GOT3 (cell line): ENCODE results near the gene YAF2.

Experiments
- DNase-seq: peaks from one replicate; lab custom pipeline; 2025; ENCODE audit warnings: mixed read lengths; lab: John Stamatoyannopoulos, UW

The YAF2 gene

GRCh38 chr12:42144408-42145196, 93.4 kb downstream of the YAF2 start, which contains the start of gene GXYLT1:
GXYLT1 (minus strand) TSS chr12:42144874; CDS start chr12:42144646, 228 bp downstream.
- peak; percentile 97 for DNase-seq

GRCh38 chr12:42144158-42144407, 94.0 kb downstream of the YAF2 start:
- no peak for DNase-seq

- no peak for DNase-seq
These were observed 94.4 kb downstream of the YAF2 start for GRCh38 chr12:42143452-42144157.

- no peak for DNase-seq
These were observed 96.0 kb downstream of the YAF2 start for GRCh38 chr12:42141981-42142606.

GRCh38 chr12:42140901-42141300, 97.1 kb downstream of the YAF2 start:
- DNase-seq = no peak

- no peak for DNase-seq
These were observed 102.7 kb downstream of the YAF2 start for GRCh38 chr12:42135259-42135814.

- DNase-seq = no peak
These were observed 107.2 kb downstream of the YAF2 start for GRCh38 chr12:42130672-42131402.

- peak; percentile 45 for DNase-seq
These were observed 108.3 kb downstream of the YAF2 start for GRCh38 chr12:42129595-42130204.

GRCh38 chr12:42128888-42129287, 109.2 kb downstream of the YAF2 start:
- no peak for DNase-seq

- DNase-seq = no peak
These were observed 109.7 kb downstream of the YAF2 start for GRCh38 chr12:42128327-42128726.

- DNase-seq = no peak
These were observed 111.1 kb downstream of the YAF2 start for GRCh38 chr12:42126963-42127362.

- DNase-seq = no peak
These were observed 112.7 kb downstream of the YAF2 start for GRCh38 chr12:42125388-42125767.

- no peak for DNase-seq
These were observed 113.2 kb downstream of the YAF2 start for GRCh38 chr12:42124764-42125387.

- DNase-seq = no peak
These were observed 118.9 kb downstream of the YAF2 start for GRCh38 chr12:42119085-42119633.

GRCh38 chr12:42118136-42118879, 119.7 kb downstream of the YAF2 start:
- no peak for DNase-seq

- no peak for DNase-seq
These were observed 129.0 kb downstream of the YAF2 start for GRCh38 chr12:42109031-42109430.
